HG02981 (cell line): ENCODE data around the gene COPZ2.
"Not testable (repeated sequence)": the region's sequence is repeated elsewhere in the genome, so short reads cannot be mapped to it uniquely, and the experiment has no call there.

ENCODE experiments used
- ATAC-seq: cut with Tn5 transposase; IDR thresholded peaks from one replicate; pipeline ENCODE4 v1.9.1; 2021; ENCODE audit warnings: mild to moderate bottlenecking, moderate library complexity; ENCODE audit not compliant: unreplicated experiment

Gene COPZ2, protein sequence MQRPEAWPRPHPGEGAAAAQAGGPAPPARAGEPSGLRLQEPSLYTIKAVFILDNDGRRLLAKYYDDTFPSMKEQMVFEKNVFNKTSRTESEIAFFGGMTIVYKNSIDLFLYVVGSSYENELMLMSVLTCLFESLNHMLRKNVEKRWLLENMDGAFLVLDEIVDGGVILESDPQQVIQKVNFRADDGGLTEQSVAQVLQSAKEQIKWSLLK

DNA sequence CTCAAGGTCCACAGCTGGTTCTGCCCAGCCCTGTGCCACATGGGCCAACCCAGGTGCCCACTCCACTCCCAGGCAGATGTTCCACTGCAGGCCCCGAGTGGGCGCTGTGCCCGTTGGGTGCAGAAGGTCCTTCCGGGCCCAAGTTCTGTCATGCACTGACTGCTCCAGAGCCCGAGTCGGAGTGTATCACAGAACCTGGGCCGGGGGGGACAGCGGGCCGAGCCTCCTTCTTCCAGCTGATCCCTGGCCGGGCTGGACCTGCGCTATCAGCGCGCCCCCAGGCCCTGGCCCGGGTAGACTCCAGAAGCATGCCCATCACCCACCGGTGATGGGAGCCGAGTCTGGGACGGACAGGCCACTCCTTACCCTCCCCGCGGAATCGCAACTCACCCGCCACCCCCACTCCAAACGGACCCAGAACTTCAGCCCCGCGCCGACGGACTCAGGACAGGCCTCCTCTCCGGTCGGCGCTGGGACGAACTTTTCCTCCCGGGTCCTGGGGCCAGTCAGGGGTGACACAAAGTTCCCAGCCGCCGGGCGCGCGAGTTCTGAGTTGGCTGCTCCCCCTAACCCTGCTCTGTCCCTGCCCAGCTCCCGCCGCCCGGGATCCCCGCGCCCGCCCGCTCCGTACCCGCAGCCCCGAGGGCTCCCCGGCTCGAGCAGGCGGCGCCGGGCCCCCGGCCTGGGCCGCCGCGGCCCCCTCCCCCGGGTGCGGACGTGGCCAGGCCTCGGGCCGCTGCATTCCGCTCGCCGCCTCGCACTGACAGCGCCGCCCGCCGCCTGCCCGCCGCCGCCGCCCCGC is at the start of gene COPZ2:
Gene COPZ2 (minus strand): TSS at position 762 of the 802 bp plus-strand sequence. CDS start 20 bp downstream, at position 742.
- ATAC-seq = no peak

DNA sequence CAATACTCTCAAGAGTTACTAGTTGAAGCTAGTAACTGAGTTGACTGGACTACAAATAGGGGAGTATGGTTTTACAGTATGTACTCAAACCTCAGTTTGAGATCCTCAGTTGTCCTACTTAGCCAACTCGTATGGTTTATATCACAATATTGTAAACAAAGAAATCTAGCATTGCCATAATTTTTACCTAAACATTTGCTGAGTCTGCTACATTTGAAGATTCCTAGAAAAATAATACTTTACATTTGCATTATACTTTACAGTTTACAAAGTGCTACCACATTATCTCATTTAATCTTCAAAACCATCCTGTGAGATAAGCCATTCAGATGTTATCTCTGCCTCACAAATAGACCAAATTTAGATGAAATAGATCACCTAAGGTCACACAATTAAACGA is 47.3 kb upstream of the COPZ2 start:
- no peak for ATAC-seq

DNA sequence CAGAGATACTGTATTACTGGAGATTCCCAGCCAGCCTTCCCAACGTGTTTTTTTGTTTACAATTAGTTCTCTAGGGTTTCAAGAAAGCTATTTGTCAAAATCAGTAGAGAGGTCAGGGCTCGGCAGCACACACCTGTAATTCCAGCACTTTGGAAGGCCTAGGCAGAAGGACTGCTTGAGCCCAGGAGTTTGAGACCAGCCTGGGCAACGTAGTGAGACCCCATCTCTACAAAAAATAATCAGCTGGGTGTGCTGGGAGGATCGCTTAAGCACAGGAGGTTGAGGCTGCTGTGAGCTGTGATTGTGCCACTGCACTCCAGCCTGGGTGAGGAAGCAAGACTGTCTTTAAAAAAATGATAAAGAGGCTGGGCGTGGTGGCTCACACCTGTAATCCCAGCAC is 44.3 kb upstream of the COPZ2 start:
- ATAC-seq = no peak

DNA sequence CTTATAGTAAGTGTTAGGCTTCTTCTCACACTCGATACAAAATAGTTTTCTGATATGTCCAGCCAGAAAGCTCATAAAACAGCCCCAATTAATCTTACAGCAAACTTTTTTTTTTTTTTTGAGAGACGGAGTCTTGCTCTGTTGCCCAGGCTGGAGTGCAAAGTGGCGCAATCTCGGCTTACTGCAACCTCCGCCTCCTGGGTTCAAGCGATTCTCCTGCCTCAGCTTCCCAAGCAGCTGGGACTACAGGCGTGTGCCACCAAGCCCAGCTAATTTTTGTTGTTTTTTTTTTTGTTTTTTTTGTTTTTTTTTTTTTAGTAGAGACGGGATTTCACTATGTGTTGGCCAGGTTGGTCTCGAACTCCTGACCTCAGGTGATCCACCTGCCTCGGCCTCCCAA is 39.6 kb upstream of the COPZ2 start:
- not testable (repeated sequence) for ATAC-seq

DNA sequence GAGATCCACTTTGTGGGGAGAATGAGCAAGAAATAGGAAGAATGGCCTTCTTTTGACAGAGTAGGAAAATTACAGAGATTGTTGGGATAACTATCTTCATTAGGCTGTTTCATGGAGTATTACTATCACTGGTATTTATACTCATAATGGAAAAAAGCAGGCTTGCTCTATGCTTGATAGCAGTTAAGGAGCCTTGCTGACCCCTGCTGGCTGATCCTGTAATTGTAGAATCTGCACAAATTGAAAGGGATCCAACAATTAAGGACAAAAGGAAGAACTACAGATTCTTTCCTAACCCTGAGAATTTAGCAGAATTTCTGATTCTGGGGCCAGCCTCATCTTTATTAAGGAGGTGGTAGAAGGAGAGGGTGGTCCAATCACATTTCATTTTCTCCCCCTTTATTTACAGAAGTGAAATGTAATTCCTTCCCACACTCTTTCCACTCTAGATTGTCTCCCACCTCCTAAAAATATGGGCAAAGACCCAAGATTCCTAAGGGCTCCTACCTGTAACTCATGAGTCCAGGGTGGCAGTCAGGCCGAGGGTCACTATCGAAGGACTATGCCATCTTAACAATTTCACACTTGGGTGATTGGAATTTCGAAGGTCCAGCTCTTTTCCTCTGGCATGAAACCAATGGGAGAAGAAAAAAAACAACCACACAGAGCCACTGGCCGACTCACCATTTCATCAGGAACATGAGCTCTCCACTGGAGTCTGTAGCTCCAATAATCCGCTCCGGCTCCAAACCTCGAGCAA is 36.9 kb upstream of the COPZ2 start:
- no peak for ATAC-seq

DNA sequence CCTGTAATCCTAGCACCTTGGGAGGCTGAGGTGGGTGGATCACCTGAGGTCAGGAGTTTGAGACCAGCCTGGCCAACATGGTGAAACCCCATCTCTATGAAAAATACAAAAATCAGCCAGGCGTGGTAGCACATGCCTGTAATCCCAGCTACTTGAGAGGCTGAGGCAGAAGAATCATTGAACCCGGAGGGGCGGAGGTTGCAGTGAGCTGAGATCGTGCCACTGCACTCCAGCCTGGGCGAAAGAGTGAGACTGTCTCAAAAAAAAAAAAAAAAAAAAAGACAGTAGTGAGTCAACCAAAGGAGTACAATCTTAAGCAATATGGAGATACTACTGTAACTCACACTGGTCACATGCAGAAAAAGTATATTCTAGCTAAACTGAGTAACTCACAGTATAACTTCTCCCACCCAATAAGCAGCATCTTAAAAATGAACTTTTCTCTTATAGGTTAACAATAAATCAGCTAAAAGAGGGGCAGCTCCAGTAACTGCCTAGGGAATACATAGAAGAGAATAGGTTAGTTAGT is 36.0 kb upstream of the COPZ2 start:
- ATAC-seq = not testable (repeated sequence)

DNA sequence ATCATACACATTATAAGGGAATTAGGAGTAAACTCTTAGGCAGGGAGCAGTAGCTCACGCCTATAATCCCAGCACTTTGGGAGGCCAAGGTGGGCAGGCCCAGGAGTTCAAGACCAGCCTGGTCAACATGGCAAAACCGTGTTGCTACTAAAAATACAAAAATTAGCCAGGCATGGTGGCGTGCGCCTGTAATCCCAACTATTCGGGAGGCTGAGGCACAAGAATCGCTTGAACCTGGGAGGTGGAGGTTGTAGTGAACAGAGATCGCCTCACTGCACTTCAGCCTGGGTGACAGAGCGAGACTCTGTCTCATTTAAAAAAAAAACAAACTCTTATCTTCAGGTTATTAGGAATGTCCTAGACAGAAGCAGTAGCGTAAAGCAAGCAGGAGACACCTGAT is 35.2 kb upstream of the COPZ2 start:
- ATAC-seq = not testable (repeated sequence)

DNA sequence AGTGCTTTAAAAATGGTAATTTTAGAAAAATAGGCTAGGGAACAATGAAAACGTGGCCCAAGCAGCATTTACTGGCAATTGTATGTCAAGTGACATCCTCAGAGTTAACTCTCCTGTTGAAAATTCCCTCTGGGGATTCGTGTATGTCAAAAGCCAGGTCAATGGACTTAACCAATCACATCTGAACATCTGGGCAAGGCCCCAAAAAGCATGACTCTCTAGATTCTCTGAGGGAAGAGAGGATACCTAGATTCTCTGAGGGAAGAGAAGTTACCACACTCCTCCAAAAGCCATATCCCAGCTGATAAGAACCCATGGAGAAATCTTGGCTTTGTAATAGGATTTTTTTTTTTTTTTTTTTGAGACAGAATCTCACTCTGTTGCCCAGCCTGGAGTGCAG is 34.1 kb upstream of the COPZ2 start:
- ATAC-seq = no peak

DNA sequence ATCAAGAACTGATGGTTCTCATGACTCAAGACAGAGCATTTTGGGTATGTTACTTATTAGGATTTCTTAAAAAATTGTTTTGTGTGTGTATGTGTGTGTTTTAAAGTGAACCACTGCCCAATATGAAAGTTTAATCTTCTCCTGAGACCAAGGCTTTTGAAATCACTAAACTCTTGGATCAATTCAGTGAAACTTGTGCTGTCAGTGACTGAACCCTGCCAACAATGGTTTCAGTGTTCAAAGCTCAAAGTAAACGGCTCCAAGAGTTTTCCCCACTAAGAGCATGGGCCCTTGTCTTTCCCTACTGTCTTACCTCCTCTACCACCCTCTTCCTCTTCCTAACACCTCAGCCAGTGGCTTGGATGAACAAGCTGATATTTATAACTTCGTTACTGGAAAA is 32.6 kb upstream of the COPZ2 start:
- no peak for ATAC-seq

DNA sequence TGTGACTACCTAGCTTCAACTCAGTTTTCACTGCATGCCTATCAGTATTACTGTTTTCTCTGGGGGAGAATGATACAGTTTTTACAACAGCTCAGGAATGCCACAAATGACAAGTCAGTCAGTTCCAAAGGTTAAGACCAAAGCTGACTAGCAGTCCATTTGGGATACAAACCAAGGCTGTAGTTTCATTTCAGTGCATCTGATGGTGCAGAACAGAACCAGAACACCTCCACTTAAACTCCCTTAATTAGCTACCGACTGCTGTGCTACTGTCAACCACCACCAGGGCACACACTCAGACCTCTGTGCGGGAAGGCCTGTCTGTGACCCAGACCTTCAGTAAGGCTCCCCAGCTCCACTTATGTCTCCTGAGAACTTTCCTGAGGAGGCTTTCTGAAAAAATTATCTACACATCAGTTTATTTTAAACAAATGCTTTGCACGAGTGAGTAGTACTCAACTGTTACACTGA is 30.9 kb upstream of the COPZ2 start:
- ATAC-seq = no peak

DNA sequence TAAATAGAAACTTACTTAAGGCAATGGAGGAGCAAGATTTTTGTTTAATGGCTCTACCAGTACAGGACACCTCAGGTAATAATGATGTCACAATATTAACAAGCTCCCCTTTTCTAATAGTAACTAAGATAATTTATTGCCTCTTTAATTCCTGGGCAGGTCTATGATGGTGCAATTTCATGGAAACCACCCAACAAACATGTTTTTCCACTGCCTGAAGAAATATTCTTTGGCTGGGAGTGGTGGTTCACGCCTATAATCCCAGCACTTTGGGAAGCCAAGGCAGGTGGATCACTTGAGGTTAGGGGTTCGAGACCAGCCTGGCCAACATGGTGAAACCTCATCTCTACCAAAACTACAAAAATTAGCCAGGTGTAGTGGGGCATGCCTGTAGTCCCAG is 30.2 kb upstream of the COPZ2 start:
- not testable (repeated sequence) for ATAC-seq

DNA sequence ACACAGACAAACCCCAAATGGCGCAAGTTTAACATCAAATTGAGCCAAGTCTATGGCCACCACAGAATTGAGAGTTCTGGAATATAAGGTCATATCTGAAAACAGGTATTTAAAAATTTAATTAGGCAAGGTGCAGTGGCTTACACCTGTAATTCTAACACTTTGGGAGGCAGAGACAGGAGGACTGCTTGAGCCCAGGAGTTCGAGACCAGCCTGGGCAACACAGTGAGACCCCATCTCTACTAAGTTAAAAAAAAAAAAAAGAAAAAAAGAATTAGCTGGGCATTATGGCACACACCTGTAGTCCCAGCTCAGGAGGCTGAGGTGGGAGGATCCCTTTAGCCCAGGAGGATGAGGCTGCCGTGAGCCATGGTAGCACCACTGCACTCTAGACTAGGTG is 29.6 kb upstream of the COPZ2 start:
- no peak for ATAC-seq

DNA sequence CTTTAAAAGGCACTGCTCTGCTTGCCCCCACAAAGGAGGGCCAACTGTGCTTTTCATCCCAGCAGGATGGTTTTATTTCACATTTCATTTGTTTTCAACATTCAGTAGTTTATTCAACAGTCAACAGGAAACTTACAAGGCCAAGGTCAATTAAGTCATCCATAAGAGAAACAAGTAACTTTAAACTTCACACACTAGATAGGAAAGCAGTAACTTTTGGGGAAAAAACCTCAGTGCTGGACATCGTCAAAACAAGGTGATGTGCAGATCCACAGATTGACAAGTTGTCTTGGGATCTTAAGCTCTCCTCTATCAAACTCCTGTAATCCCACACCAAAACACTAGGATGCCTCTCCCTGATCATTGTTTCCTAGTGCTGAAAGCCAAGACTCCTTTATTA is 29.1 kb upstream of the COPZ2 start:
- ATAC-seq = no peak

DNA sequence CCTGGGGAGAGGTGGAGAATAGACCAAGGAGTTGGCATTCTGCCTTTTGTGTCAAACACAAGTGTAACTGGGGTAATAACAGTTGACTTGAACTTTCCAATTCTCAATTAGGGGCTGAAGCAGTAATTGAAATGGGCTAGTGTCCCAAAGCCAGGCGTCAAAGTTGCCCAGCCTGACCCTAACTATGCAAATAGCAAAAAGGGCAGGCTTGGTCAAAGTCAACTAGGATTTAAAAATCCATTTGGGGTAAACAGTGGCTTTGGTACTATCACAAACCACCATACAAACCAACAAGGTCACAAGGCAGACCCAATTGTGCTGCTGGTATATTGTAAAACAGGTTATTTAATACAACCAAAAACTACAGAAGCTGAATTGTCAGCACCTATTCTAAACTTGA is 28.6 kb upstream of the COPZ2 start:
- no peak for ATAC-seq

DNA sequence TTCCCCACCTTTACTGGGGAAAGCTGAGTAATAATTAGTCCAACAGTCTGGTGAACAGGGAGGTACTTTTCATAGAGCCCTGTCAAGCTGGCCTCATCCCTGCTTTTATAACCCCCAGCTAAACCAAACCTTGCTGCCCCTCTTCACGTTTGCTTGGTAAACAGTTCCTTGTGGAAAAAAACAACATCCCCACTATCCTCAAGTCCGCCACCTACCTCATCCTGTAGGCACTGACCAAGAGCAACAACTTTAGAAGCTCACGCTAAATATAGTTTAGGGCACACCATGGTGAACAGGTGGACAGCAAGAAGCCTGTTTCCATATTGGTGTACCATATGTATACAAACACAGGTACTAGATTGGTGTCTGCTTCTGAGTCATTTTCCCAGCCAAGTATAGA is 27.0 kb upstream of the COPZ2 start:
- ATAC-seq = no peak

DNA sequence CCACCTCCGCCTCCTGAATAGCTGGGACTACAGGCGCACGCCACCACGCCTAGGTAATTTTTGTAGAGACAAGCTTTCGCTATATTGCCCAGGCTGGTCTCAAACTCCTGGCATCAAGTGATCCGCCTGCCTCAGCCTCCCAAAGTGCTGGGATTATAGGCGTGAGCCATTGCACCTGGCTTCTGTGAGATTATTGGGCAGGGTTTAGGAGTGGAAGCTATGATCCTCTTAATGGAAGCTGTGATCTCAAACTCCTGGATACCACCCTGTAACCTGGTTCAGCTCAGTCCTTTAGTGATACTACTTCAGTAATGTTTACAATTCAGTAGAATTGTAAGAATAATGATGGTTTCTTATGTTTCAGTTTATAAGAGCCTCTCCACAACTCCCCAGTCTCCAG is 24.7 kb upstream of the COPZ2 start:
- no peak for ATAC-seq

DNA sequence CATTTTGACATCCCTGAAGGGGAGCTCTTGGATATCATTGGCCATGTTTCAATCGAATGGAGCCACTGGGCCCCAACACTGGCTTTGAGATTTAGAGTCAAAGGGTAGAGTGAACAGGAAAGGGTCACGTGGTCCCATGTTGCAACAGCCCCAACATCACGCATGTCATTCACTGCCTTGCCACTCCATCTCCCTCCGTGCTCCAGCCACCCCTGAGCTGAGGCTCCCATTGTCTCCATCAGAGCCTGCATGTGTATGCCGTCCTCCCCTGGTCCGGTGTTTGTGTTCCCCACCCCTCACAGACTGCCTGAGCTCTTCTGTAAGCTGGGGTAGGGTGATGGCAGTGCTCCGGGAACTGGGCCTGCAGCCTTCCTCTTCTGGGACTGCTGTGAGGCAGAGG is 22.7 kb upstream of the COPZ2 start:
- ATAC-seq = no peak

DNA sequence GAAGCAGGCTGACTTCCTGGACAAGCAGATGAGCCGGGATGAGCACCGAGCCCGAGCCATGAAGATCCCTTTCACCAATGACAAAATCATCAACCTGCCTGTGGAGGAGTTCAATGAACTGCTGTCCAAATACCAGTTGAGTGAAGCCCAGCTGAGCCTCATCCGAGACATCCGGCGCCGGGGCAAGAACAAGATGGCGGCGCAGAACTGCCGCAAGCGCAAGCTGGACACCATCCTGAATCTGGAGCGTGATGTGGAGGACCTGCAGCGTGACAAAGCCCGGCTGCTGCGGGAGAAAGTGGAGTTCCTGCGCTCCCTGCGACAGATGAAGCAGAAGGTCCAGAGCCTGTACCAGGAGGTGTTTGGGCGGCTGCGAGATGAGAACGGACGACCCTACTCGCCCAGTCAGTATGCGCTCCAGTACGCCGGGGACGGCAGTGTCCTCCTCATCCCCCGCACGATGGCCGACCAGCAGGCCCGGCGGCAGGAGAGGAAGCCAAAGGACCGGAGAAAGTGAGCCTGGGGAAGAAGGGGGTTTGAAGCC is 21.6 kb upstream of the COPZ2 start:
- no peak for ATAC-seq

DNA sequence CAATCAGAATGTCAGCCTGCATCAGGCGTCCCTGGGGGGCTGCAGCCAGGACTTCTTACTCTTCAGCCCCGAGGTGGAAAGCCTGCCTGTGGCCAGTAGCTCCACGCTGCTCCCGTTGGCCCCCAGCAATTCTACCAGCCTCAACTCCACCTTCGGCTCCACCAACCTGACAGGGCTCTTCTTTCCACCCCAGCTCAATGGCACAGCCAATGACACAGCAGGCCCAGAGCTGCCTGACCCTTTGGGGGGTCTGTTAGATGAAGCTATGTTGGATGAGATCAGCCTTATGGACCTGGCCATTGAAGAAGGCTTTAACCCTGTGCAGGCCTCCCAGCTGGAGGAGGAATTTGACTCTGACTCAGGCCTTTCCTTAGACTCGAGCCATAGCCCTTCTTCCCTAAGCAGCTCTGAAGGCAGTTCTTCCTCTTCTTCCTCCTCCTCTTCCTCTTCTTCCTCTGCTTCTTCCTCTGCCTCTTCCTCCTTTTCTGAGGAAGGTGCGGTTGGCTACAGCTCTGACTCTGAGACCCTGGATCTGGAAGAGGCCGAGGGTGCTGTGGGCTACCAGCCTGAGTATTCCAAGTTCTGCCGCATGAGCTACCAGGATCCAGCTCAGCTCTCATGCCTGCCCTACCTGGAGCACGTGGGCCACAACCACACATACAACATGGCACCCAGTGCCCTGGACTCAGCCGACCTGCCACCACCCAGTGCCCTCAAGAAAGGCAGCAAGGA is 21.0 kb upstream of the COPZ2 start:
- no peak for ATAC-seq

DNA sequence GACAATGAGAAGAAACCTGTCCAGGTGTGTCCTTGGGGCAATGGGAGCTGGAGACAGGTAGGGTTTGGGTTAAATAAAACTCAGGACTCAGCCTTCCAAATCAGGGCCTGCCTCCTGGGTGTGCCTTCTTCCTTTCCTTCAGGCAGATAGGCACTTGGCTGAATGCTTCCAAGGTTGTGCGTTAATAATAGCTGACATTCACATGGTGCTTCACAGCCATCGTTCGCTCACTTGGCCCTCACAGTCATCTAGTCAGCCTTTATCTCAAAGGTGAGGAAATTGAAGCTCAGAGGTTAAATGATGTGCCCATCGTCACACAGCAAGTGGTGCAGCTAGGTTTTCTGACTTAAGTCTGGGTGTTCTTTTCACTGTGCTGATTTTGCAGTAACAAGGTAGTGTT is 20.0 kb upstream of the COPZ2 start:
- ATAC-seq = no peak

DNA sequence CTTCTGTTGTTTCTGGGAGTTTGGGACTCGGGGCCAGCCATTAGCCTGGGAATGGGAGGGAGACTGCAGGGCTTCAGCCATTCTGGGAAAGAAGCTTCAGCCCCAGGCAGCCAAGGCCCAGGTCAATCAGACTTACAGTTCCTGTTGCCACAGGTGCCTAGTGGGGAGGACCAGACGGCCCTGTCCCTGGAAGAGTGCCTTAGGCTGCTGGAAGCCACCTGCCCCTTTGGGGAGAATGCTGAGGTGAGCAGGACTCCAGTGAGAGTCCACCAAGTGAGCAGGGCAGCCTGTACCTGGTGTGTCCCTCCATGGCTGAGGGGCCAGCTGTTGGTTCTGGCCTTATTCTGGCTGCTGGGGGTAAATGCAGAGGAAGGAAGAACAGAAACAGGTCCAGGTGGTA is 19.3 kb upstream of the COPZ2 start:
- no peak for ATAC-seq
